Activated CD4-positive, alpha-beta T cell treated with anti-CD3 and anti-CD28 coated beads, Interleukin-2, amount 50 U/mL, for 1 hour (primary cell): ENCODE results near the gene KLHL40.

Experiments used
- DNase-seq: peaks from one replicate; pipeline ENCODE4 v3.0.0-alpha.2; 2020

Gene KLHL40

GRCh38 chr3:42672515-42672914, 12.8 kb upstream of the KLHL40 start:
- DNase-seq, result no peak

GRCh38 chr3:42673082-42673481, 12.3 kb upstream of the KLHL40 start:
- DNase-seq, result no peak

GRCh38 chr3:42674146-42674545, 11.2 kb upstream of the KLHL40 start:
- DNase-seq, result no peak

GRCh38 chr3:42675909-42676308, 9.4 kb upstream of the KLHL40 start:
- no peak for DNase-seq

- DNase-seq, result no peak
Observed at GRCh38 chr3:42678447-42678846, 6.9 kb upstream of the KLHL40 start.

- no peak for DNase-seq
Observed at GRCh38 chr3:42680271-42680670, 5.1 kb upstream of the KLHL40 start.

GRCh38 chr3:42680806-42681205, 4.5 kb upstream of the KLHL40 start:
- DNase-seq, result no peak

GRCh38 chr3:42681361-42682038, 3.8 kb upstream of the KLHL40 start:
- no peak for DNase-seq

- no peak for DNase-seq
Observed at GRCh38 chr3:42682301-42683070, 2.9 kb upstream of the KLHL40 start.

- no peak for DNase-seq
Observed at GRCh38 chr3:42683875-42684598, 1.3 kb upstream of the KLHL40 start.

- DNase-seq, result no peak
Observed at GRCh38 chr3:42684632-42685362, 540 bp upstream of the KLHL40 start.

GRCh38 chr3:42685891-42686820, 819 bp downstream of the KLHL40 start:
- DNase-seq, result no peak

GRCh38 chr3:42686832-42687650, 1.7 kb downstream of the KLHL40 start:
- no peak for DNase-seq

GRCh38 chr3:42688016-42688415, 2.7 kb downstream of the KLHL40 start:
- DNase-seq, result no peak

GRCh38 chr3:42688487-42689420, 3.4 kb downstream of the KLHL40 start:
- no peak for DNase-seq

- no peak for DNase-seq
Observed at GRCh38 chr3:42689421-42690014, 4.2 kb downstream of the KLHL40 start.

- no peak for DNase-seq
Observed at GRCh38 chr3:42690191-42690590, 4.9 kb downstream of the KLHL40 start.

- DNase-seq, result no peak
Observed at GRCh38 chr3:42690766-42691680, 5.7 kb downstream of the KLHL40 start.
